HT-29 (cell line): ENCODE results near the gene RSPH9. TPM values are rescaled to one million over a fixed set of nuclear protein-coding genes. Genes with fewer than 3 reads are reported as not detected.

Experiments used
- DNase-seq: peaks from one replicate; pipeline ENCODE4 v3.0.0-alpha.2; 2015; ENCODE audit warnings: low spot score
- total RNA-seq: library from RNA; depleted of rRNA; stranded (reverse); fragments of >200 nt; shearing (Covaris generic); gene quantifications from 2 replicates; pipeline ENCODE4 v1.2.3, GENCODE V29; 2014; rRNA removed

RSPH9 gene
- total RNA-seq, 1 experiment from 2014 or later, result not detected

- DNase-seq, result no peak
Observed at GRCh38 chr6:43710576-43710975, 65.7 kb downstream of the RSPH9 start.

GRCh38 chr6:43712579-43712978 lies 67.7 kb downstream of the RSPH9 start:
- DNase-seq, result no peak

- DNase-seq, result no peak
Observed at GRCh38 chr6:43713643-43714310, 68.9 kb downstream of the RSPH9 start.

GRCh38 chr6:43714311-43715055 lies 69.6 kb downstream of the RSPH9 start:
- no peak for DNase-seq

- no peak for DNase-seq
Observed at GRCh38 chr6:43715056-43715788, 70.4 kb downstream of the RSPH9 start.

- DNase-seq, result no peak
Observed at GRCh38 chr6:43716099-43716498, 71.3 kb downstream of the RSPH9 start.

GRCh38 chr6:43717389-43717788 lies 72.6 kb downstream of the RSPH9 start:
- DNase-seq, result no peak

- DNase-seq, result no peak
Observed at GRCh38 chr6:43717822-43718221, 73.0 kb downstream of the RSPH9 start.

GRCh38 chr6:43718387-43719105 lies 73.7 kb downstream of the RSPH9 start:
- DNase-seq, result no peak

GRCh38 chr6:43719511-43719910 lies 74.7 kb downstream of the RSPH9 start:
- no peak for DNase-seq

GRCh38 chr6:43720999-43721398 lies 76.2 kb downstream of the RSPH9 start:
- no peak for DNase-seq

Other genes with a start within 250 kb of the RSPH9 start
- 18.6 and 18.8 TPM in 2 replicates for gene ABCC10, start 217.5 kb upstream of the RSPH9 start, total RNA-seq
- 0.10 and 0.34 TPM in 2 replicates for gene DLK2, start 189.5 kb upstream of the RSPH9 start, total RNA-seq
- gene TJAP1, start 167.5 kb upstream of the RSPH9 start, total RNA-seq, result 19.9 and 20.4 TPM in 2 replicates
- 1.4 and 2.0 TPM in 2 replicates for gene LRRC73, start 134.7 kb upstream of the RSPH9 start, total RNA-seq
- gene YIPF3, start 128.1 kb upstream of the RSPH9 start, total RNA-seq, result 92.4 and 102 TPM in 2 replicates
- gene POLR1C, start 127.9 kb upstream of the RSPH9 start, total RNA-seq, result 42.4 and 56.0 TPM in 2 replicates
- 65.9 and 71.0 TPM in 2 replicates for gene XPO5, start 69.0 kb upstream of the RSPH9 start, total RNA-seq
- 4.7 and 6.6 TPM in 2 replicates for gene POLH, start 68.9 kb upstream of the RSPH9 start, total RNA-seq
- gene GTPBP2, start 15.8 kb upstream of the RSPH9 start, total RNA-seq, result 71.9 and 83.1 TPM in 2 replicates
- 32.1 and 36.8 TPM in 2 replicates for gene MAD2L1BP, start 9.2 kb upstream of the RSPH9 start, total RNA-seq
- gene MRPS18A, start 42.8 kb downstream of the RSPH9 start, total RNA-seq, result 112 and 125 TPM in 2 replicates
- 154 and 170 TPM in 2 replicates for gene VEGFA, start 125.2 kb downstream of the RSPH9 start, total RNA-seq